CD4-positive, alpha-beta T cell treated with Interleukin-4 for 4 hours (primary cell): ENCODE results near the gene NEXMIF.
A peak's percentile ranks its signal among the peaks of the same experiment; 100 is the strongest.
"Not testable (repeated sequence)": the region's sequence is repeated elsewhere in the genome, so short reads cannot be mapped to it uniquely, and the experiment has no call there.

Experiments used
- DNase-seq: peaks from one replicate; pipeline ENCODE4 v3.0.0-alpha.2; 2020

Gene NEXMIF

GRCh38 chrX:74925225-74926088 lies at the start of gene NEXMIF:
TSS of gene NEXMIF (minus strand) at chrX:74925452.
- peak; percentile 5 for DNase-seq

GRCh38 chrX:74961962-74962361 lies 36.7 kb upstream of the NEXMIF start:
- DNase-seq: not testable (repeated sequence)

GRCh38 chrX:74949717-74950116 lies 24.5 kb upstream of the NEXMIF start:
- no peak for DNase-seq

- no peak for DNase-seq
Measured at GRCh38 chrX:74940414-74940813, 15.2 kb upstream of the NEXMIF start.

- no peak for DNase-seq
Measured at GRCh38 chrX:74931214-74931613, 6.0 kb upstream of the NEXMIF start.

GRCh38 chrX:74924449-74925224 lies 615 bp downstream of the NEXMIF start:
- DNase-seq: no peak

GRCh38 chrX:74923942-74924448 lies 1.3 kb downstream of the NEXMIF start:
- no peak for DNase-seq

GRCh38 chrX:74922922-74923543 lies 2.2 kb downstream of the NEXMIF start:
- no peak for DNase-seq

- DNase-seq: no peak
Measured at GRCh38 chrX:74911494-74911893, 13.8 kb downstream of the NEXMIF start.

GRCh38 chrX:74906417-74906816 lies 18.8 kb downstream of the NEXMIF start:
- DNase-seq: no peak

- DNase-seq: no peak
Measured at GRCh38 chrX:74902806-74903205, 22.4 kb downstream of the NEXMIF start.

GRCh38 chrX:74892561-74892960 lies 32.7 kb downstream of the NEXMIF start:
- no peak for DNase-seq

GRCh38 chrX:74890676-74891430 lies 34.4 kb downstream of the NEXMIF start:
- no peak for DNase-seq

- DNase-seq: not testable (repeated sequence)
Measured at GRCh38 chrX:74882383-74882782, 42.9 kb downstream of the NEXMIF start.

GRCh38 chrX:74865725-74866124 lies 59.5 kb downstream of the NEXMIF start:
- no peak for DNase-seq

- no peak for DNase-seq
Measured at GRCh38 chrX:74853255-74853654, 72.0 kb downstream of the NEXMIF start.

- DNase-seq: no peak
Measured at GRCh38 chrX:74835566-74835965, 89.7 kb downstream of the NEXMIF start.

- DNase-seq: not testable (repeated sequence)
Measured at GRCh38 chrX:74819797-74820196, 105.5 kb downstream of the NEXMIF start.

GRCh38 chrX:74814681-74815080 lies 110.6 kb downstream of the NEXMIF start:
- no peak for DNase-seq

GRCh38 chrX:74804574-74804973 lies 120.7 kb downstream of the NEXMIF start:
- no peak for DNase-seq

GRCh38 chrX:74800062-74800461 lies 125.2 kb downstream of the NEXMIF start:
- no peak for DNase-seq

GRCh38 chrX:74797338-74797887 lies 127.8 kb downstream of the NEXMIF start:
- DNase-seq: no peak
